ENCODE results near the gene RNGTT. TPM values are rescaled to one million over a fixed set of nuclear protein-coding genes. Genes with fewer than 3 reads are reported as not detected.
"Not testable (repeated sequence)": the region's sequence is repeated elsewhere in the genome, so short reads cannot be mapped to it uniquely, and the experiment has no call there.

The RNGTT gene
- total RNA-seq, 1 experiment from 2014 or later = 15.2 TPM

- H3K4me3 ChIP-seq = no peak overlapping the region
- no TSS peak for BruUV-seq (replicated peaks)
- no peaks in the 10 kb centered on the region for H3K27me3 ChIP-seq (ENCODE audit: insufficient read depth, low read depth)
- H2AFZ ChIP-seq = no peak overlapping the region
- H3K36me3 ChIP-seq (ENCODE audit: low read depth) = no peaks in the 10 kb centered on the region
- intact Hi-C loops (cut with micrococcal nuclease; ENCODE audit: unreplicated experiment) = no loop called here
- TF ChIP-seq EZH2 (IDR thresholded peaks at IDR 0.05; ENCODE audit: low read depth) = no peak
- TF ChIP-seq CTCF (conservative IDR thresholded peaks at IDR 0.05) = no peak
- DNase-seq = no peak
- no peak overlapping the region for H3K27ac ChIP-seq
- no peaks in the 10 kb centered on the region for H3K4me1 ChIP-seq (replicated peaks; ENCODE audit: insufficient read depth)
- ChIA-PET CTCF (interaction anchor here (0.6 to 1.0 kb wide), 2 partner anchors 12 to 356 kb away, joined by 3 read pairs; partner anchors contain the start of gene RNGTT), POLR2A (ENCODE audit: unreplicated experiment) (no interaction called here)
- H3F3A ChIP-seq (ENCODE audit: insufficient read depth, low read depth) = no peaks in the 10 kb centered on the region
- no peaks in the 10 kb centered on the region for H3K79me2 ChIP-seq (ENCODE audit: low read depth)
- no peaks in the 10 kb centered on the region for H3K9me2 ChIP-seq (ENCODE audit: insufficient read depth)
- H4K20me1 ChIP-seq (ENCODE audit: insufficient read depth) = no peaks in the 10 kb centered on the region
- no peaks in the 10 kb centered on the region for H3K9me3 ChIP-seq (ENCODE audit: insufficient read depth, low read depth)
- no peak overlapping the region for H3K4me2 ChIP-seq
These were observed 12.0 kb upstream of the RNGTT start for GRCh38 chr6:88975369-88975768.

- no peak overlapping the region for H3K4me3 ChIP-seq
- no TSS peak for BruUV-seq (replicated peaks)
- TF ChIP-seq EZH2 (IDR thresholded peaks at IDR 0.05; ENCODE audit: low read depth) = no peak
- TF ChIP-seq CTCF (conservative IDR thresholded peaks at IDR 0.05) = no peak
- CTCF ChIA-PET = no interaction called here
- H3K36me3 ChIP-seq (ENCODE audit: low read depth) = no peaks in the 10 kb centered on the region
- intact Hi-C loops (cut with micrococcal nuclease; ENCODE audit: unreplicated experiment) = no loop called here
- H3K4me1 ChIP-seq (replicated peaks; ENCODE audit: insufficient read depth) = no peaks in the 10 kb centered on the region
- no peak overlapping the region for H2AFZ ChIP-seq
- no peaks in the 10 kb centered on the region for H4K20me1 ChIP-seq (ENCODE audit: insufficient read depth)
- H3K4me2 ChIP-seq = no peak overlapping the region
- no peak overlapping the region for H3K27ac ChIP-seq
- POLR2A ChIA-PET (ENCODE audit: unreplicated experiment) = no interaction called here
- no peaks in the 10 kb centered on the region for H3K9me2 ChIP-seq (ENCODE audit: insufficient read depth)
- no peaks in the 10 kb centered on the region for H3K79me2 ChIP-seq (ENCODE audit: low read depth)
- H3K9me3 ChIP-seq (ENCODE audit: insufficient read depth, low read depth) = no peaks in the 10 kb centered on the region; the same call in 1 of the 2 replicates
- H3F3A ChIP-seq (ENCODE audit: insufficient read depth, low read depth) = no peaks in the 10 kb centered on the region
- H3K27me3 ChIP-seq (ENCODE audit: insufficient read depth, low read depth) = no peaks in the 10 kb centered on the region
- DNase-seq = no peak
These were observed 9.3 kb upstream of the RNGTT start for GRCh38 chr6:88972504-88973423.

- no peaks in the 10 kb centered on the region for H4K20me1 ChIP-seq (ENCODE audit: insufficient read depth)
- no peaks in the 10 kb centered on the region for H3K4me1 ChIP-seq (replicated peaks; ENCODE audit: insufficient read depth)
- no peak overlapping the region for H2AFZ ChIP-seq
- no peak for TF ChIP-seq CTCF (conservative IDR thresholded peaks at IDR 0.05)
- no peak for TF ChIP-seq EZH2 (IDR thresholded peaks at IDR 0.05; ENCODE audit: low read depth)
- intact Hi-C loops (cut with micrococcal nuclease; ENCODE audit: unreplicated experiment) = no loop called here
- ChIA-PET CTCF (no interaction called here), POLR2A (ENCODE audit: unreplicated experiment) (no interaction called here)
- H3K4me2 ChIP-seq = no peak overlapping the region
- H3K27me3 ChIP-seq (ENCODE audit: insufficient read depth, low read depth) = no peaks in the 10 kb centered on the region
- no peaks in the 10 kb centered on the region for H3K36me3 ChIP-seq (ENCODE audit: low read depth)
- no peaks in the 10 kb centered on the region for H3F3A ChIP-seq (ENCODE audit: insufficient read depth, low read depth)
- no peaks in the 10 kb centered on the region; the same call in 1 of the 2 replicates for H3K9me3 ChIP-seq (ENCODE audit: insufficient read depth, low read depth)
- no peaks in the 10 kb centered on the region for H3K9me2 ChIP-seq (ENCODE audit: insufficient read depth)
- H3K4me3 ChIP-seq = no peak overlapping the region
- DNase-seq = no peak
- no TSS peak for BruUV-seq (replicated peaks)
- H3K27ac ChIP-seq = no peak overlapping the region
- H3K79me2 ChIP-seq (ENCODE audit: low read depth) = no peaks in the 10 kb centered on the region
These were observed 6.9 kb upstream of the RNGTT start for GRCh38 chr6:88970301-88970700.

GRCh38 chr6:88969255-88969654 is 5.8 kb upstream of the RNGTT start:
- H3K79me2 ChIP-seq (ENCODE audit: low read depth); H2AFZ ChIP-seq; H3K36me3 ChIP-seq (ENCODE audit: low read depth); BruUV-seq (replicated peaks); POLR2A ChIA-PET (ENCODE audit: unreplicated experiment); H3K9me2 ChIP-seq (ENCODE audit: insufficient read depth); H4K20me1 ChIP-seq (ENCODE audit: insufficient read depth); CTCF ChIA-PET; H3K4me2 ChIP-seq; H3K4me1 ChIP-seq (replicated peaks; ENCODE audit: insufficient read depth); DNase-seq; intact Hi-C loops (cut with micrococcal nuclease; ENCODE audit: unreplicated experiment); H3F3A ChIP-seq (ENCODE audit: insufficient read depth, low read depth); H3K9me3 ChIP-seq (ENCODE audit: insufficient read depth, low read depth); H3K27ac ChIP-seq; H3K27me3 ChIP-seq (ENCODE audit: insufficient read depth, low read depth); H3K4me3 ChIP-seq: not testable (repeated sequence)
